Measurements from ENCODE around the gene IL1RAPL1. TPM values are rescaled to one million over a fixed set of nuclear protein-coding genes. Genes with fewer than 3 reads are reported as not detected.

IL1RAPL1 gene
- total and polyA plus RNA-seq, 2 experiments from 2014 or later, result 0.18 to 0.49 TPM

DNA sequence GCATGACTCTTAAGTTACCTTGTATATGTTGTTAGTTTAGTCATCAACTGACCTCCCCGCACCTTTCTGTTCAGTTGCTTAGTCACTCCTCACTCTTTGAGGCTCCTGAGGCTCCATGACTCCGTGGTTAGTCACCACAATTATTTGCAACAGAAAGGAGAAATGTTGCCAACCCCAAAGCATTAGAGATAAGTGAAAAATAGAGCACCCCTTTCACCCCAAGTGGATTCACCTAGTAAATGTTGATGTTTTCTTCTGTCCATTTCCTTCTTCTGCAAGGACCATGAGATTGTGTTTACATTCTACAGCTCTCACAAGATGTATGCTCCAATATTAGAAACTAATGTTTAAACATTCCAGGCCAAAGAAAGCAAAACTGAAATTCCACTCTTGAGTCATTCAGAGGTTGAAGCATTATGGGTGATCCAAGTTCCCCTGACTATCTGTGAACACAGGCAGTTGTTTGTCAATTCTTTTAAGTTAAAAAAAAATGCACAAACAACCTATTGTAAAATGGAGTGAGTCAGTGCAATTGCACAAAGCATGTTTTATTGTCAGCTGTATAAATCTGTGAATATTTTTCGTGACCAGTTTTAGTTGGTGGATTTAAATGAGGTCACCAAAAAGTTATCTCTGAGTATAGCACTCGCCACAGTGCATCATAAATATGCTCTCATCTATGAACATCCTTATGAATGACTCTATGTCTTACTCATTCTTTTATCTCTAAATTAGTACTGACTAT is 1075.7 kb downstream of the IL1RAPL1 start:
- Mint-ChIP-seq H3K4me3 (no peak overlapping the region), H3K27me3 (ENCODE audit: insufficient read depth, low read depth, poor library complexity) (peaks cover 2% of the 10 kb centered on the region), H3K4me1 (peaks cover 4% of the 10 kb centered on the region; the same call in 2 of the 3 replicates), H3K27ac (no peak overlapping the region; the same call in 1 of the 2 replicates), H3K9me3 (no peaks in the 10 kb centered on the region), H3K36me3 (ENCODE audit: low read depth) (no peaks in the 10 kb centered on the region)
- Histone ChIP-seq H3F3A (replicated peaks; ENCODE audit: low read depth) (no peaks in the 10 kb centered on the region), H3K4me3 (no peak overlapping the region), H4K20me1 (replicated peaks; ENCODE audit: insufficient read depth) (no peaks in the 10 kb centered on the region), H2AFZ (no peak overlapping the region), H3K27ac (ENCODE audit: low read depth) (no peak overlapping the region), H3K27me3 (ENCODE audit: insufficient read depth) (no peaks in the 10 kb centered on the region), H3K36me3 (ENCODE audit: insufficient read depth) (no peaks in the 10 kb centered on the region), H3K79me2 (replicated peaks; ENCODE audit: insufficient read depth) (no peaks in the 10 kb centered on the region), H3K4me2 (no peak overlapping the region), H3K9me2 (ENCODE audit: insufficient read depth) (no peaks in the 10 kb centered on the region), H3K4me1 (ENCODE audit: insufficient read depth) (no peaks in the 10 kb centered on the region)
- DNase-seq (ENCODE audit: low spot score) (no peak), ATAC-seq (no peak)
- TF ChIP-seq, protein P1, sequence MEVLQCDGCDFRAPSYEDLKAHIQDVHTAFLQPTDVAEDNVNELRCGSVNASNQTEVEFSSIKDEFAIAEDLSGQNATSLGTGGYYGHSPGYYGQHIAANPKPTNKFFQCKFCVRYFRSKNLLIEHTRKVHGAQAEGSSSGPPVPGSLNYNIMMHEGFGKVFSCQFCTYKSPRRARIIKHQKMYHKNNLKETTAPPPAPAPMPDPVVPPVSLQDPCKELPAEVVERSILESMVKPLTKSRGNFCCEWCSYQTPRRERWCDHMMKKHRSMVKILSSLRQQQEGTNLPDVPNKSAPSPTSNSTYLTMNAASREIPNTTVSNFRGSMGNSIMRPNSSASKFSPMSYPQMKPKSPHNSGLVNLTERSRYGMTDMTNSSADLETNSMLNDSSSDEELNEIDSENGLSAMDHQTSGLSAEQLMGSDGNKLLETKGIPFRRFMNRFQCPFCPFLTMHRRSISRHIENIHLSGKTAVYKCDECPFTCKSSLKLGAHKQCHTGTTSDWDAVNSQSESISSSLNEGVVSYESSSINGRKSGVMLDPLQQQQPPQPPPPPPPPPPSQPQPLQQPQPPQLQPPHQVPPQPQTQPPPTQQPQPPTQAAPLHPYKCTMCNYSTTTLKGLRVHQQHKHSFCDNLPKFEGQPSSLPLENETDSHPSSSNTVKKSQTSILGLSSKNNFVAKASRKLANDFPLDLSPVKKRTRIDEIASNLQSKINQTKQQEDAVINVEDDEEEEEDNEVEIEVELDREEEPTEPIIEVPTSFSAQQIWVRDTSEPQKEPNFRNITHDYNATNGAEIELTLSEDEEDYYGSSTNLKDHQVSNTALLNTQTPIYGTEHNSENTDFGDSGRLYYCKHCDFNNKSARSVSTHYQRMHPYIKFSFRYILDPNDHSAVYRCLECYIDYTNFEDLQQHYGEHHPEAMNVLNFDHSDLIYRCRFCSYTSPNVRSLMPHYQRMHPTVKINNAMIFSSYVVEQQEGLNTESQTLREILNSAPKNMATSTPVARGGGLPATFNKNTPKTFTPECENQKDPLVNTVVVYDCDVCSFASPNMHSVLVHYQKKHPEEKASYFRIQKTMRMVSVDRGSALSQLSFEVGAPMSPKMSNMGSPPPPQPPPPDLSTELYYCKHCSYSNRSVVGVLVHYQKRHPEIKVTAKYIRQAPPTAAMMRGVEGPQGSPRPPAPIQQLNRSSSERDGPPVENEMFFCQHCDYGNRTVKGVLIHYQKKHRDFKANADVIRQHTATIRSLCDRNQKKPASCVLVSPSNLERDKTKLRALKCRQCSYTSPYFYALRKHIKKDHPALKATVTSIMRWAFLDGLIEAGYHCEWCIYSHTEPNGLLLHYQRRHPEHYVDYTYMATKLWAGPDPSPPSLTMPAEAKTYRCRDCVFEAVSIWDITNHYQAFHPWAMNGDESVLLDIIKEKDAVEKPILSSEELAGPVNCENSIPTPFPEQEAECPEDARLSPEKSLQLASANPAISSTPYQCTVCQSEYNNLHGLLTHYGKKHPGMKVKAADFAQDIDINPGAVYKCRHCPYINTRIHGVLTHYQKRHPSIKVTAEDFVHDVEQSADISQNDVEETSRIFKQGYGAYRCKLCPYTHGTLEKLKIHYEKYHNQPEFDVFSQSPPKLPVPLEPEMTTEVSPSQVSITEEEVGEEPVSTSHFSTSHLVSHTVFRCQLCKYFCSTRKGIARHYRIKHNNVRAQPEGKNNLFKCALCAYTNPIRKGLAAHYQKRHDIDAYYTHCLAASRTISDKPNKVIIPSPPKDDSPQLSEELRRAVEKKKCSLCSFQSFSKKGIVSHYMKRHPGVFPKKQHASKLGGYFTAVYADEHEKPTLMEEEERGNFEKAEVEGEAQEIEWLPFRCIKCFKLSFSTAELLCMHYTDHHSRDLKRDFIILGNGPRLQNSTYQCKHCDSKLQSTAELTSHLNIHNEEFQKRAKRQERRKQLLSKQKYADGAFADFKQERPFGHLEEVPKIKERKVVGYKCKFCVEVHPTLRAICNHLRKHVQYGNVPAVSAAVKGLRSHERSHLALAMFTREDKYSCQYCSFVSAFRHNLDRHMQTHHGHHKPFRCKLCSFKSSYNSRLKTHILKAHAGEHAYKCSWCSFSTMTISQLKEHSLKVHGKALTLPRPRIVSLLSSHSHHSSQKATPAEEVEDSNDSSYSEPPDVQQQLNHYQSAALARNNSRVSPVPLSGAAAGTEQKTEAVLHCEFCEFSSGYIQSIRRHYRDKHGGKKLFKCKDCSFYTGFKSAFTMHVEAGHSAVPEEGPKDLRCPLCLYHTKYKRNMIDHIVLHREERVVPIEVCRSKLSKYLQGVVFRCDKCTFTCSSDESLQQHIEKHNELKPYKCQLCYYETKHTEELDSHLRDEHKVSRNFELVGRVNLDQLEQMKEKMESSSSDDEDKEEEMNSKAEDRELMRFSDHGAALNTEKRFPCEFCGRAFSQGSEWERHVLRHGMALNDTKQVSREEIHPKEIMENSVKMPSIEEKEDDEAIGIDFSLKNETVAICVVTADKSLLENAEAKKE (CRISPR knock-in tag; IDR thresholded peaks at IDR 0.05), result no peak
- TF ChIP-seq EZH2 (IDR thresholded peaks at IDR 0.05; ENCODE audit: low read depth, unreplicated experiment), result no peak

GRCh38 chrX:29665532-29665931 is 1078.3 kb downstream of the IL1RAPL1 start:
- H3K4me3 Mint-ChIP-seq, result no peak overlapping the region
- DNase-seq (ENCODE audit: low spot score), result no peak
- Histone ChIP-seq H3K9me2 (ENCODE audit: insufficient read depth) (no peaks in the 10 kb centered on the region), H4K20me1 (replicated peaks; ENCODE audit: insufficient read depth) (no peaks in the 10 kb centered on the region), H3K4me1 (ENCODE audit: insufficient read depth) (no peaks in the 10 kb centered on the region), H3K79me2 (replicated peaks; ENCODE audit: insufficient read depth) (no peaks in the 10 kb centered on the region), H3K27me3 (ENCODE audit: insufficient read depth) (no peaks in the 10 kb centered on the region), H3K27ac (ENCODE audit: low read depth) (no peak overlapping the region), H3K4me3 (no peak overlapping the region), H3F3A (replicated peaks; ENCODE audit: low read depth) (no peaks in the 10 kb centered on the region), H2AFZ (no peak overlapping the region), H3K4me2 (no peak overlapping the region), H3K36me3 (ENCODE audit: insufficient read depth) (no peaks in the 10 kb centered on the region)
- H3K27ac Mint-ChIP-seq, result no peak overlapping the region
- peaks cover 4% of the 10 kb centered on the region; the same call in 2 of the 3 replicates for H3K4me1 Mint-ChIP-seq
- H3K27me3 Mint-ChIP-seq (ENCODE audit: insufficient read depth, low read depth, poor library complexity), result peaks cover 2% of the 10 kb centered on the region
- no peak for ATAC-seq
- no peak for TF ChIP-seq JUNB (IDR thresholded peaks at IDR 0.05; ENCODE audit: unreplicated experiment)
- TF ChIP-seq, protein P2, sequence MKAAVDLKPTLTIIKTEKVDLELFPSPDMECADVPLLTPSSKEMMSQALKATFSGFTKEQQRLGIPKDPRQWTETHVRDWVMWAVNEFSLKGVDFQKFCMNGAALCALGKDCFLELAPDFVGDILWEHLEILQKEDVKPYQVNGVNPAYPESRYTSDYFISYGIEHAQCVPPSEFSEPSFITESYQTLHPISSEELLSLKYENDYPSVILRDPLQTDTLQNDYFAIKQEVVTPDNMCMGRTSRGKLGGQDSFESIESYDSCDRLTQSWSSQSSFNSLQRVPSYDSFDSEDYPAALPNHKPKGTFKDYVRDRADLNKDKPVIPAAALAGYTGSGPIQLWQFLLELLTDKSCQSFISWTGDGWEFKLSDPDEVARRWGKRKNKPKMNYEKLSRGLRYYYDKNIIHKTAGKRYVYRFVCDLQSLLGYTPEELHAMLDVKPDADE (IDR thresholded peaks at IDR 0.05), result no peak
- TF ChIP-seq ZNF114 (CRISPR knock-in tag; IDR thresholded peaks at IDR 0.05), result no peak
- TF ChIP-seq CREB1 (CRISPR knock-in tag; IDR thresholded peaks at IDR 0.05; ENCODE audit: low read depth), result no peak
- H3K9me3 Mint-ChIP-seq, result no peaks in the 10 kb centered on the region
- H3K36me3 Mint-ChIP-seq (ENCODE audit: low read depth), result no peaks in the 10 kb centered on the region

Data from GM23338 (cell line).